Upper lobe of left lung (tissue), 6 donors: ENCODE results near the gene PCDHGC5. TPM values are rescaled to one million over a fixed set of nuclear protein-coding genes. Genes with fewer than 3 reads are reported as not detected.

ENCODE experiments used
- ATAC-seq, 2 donors: fragments of 200-7000 bp; cut with Tn5 transposase; one replicate each; pipeline ENCODE4 v1.9.1; 2022; ENCODE audit warnings: mild to moderate bottlenecking in 2 of 2, moderate library complexity in 2 of 2; ENCODE audit not compliant: low FRiP score in 2 of 2
- DNase-seq, 2 donors: peaks; one replicate each; pipeline ENCODE4 v3.0.0-alpha.2; 2019 to 2020
- H3K27ac ChIP-seq, 4 donors: fragments of 200-600 bp; sonication (generic); one replicate each; pipeline ENCODE4 v1.5.1; 2016 to 2019
- H3K27me3 ChIP-seq, 4 donors: fragments of 200-600 bp; sonication (generic); one replicate each; pipeline ENCODE4 v1.5.1; 2017 to 2019
- H3K36me3 ChIP-seq, 4 donors: fragments of 200-600 bp; sonication (generic); one replicate each; pipeline ENCODE4 v1.5.1; 2016 to 2019
- H3K4me1 ChIP-seq, 4 donors: fragments of 200-600 bp; sonication (generic); one replicate each; pipeline ENCODE4 v1.5.1; 2018 to 2019
- H3K4me3 ChIP-seq, 4 donors: fragments of 200-600 bp; sonication (generic); one replicate each; pipeline ENCODE4 v1.5.1; 2017 to 2019; ENCODE audit warnings: mild to moderate bottlenecking in 2 of 4, moderate library complexity in 1 of 4
- H3K9me3 ChIP-seq, 4 donors: fragments of 200-600 bp; sonication (generic); one replicate each; pipeline ENCODE4 v1.5.1; 2018 to 2019
- EP300 ChIP-seq, 4 donors: sonication (generic); formaldehyde crosslinking; IDR thresholded peaks; one replicate each; pipeline ENCODE4 v1.5.1; 2017; ENCODE audit warnings: antibody characterized with exemption in 4 of 4, control low read depth in 2 of 4
- POLR2A ChIP-seq, 4 donors: fragments of 450-650 bp; IDR thresholded peaks; one replicate each; pipeline ENCODE4 v1.5.1; 2016 to 2017; ENCODE audit warnings: antibody characterized with exemption in 4 of 4, mild to moderate bottlenecking in 2 of 4
- POLR2AphosphoS5 ChIP-seq, 2 donors: sonication (generic); formaldehyde crosslinking; IDR thresholded peaks; one replicate each; pipeline ENCODE4 v1.5.1; 2017; ENCODE audit warnings: antibody characterized with exemption in 2 of 2
- WGBS, 2 donors: methylation state at CpG; one replicate each; pipeline ENCODE4 v1.1.5; 2017 to 2018; 5-methylcytosine and 5-hydroxymethylcytosine counted together
- total RNA-seq, 6 donors: library from RNA; depleted of rRNA in 4 of 6; stranded (reverse); fragments of >200 nt in 4 of 6; gene quantifications; one replicate each; pipeline versions ENCODE4 v1.1.0 to v1.2.1, GENCODE V29; 2016 to 2021
- TF ChIP-seq, protein P1 (sequence below), 6 experiments: fragments of 450-650 bp in 4 of 6; fragments of 200-600 bp in 2 of 6; sonication (generic) in 2 of 6; IDR thresholded peaks; one replicate each; pipeline ENCODE4 v1.5.1; 2016 to 2019; ENCODE audit warnings: antibody characterized with exemption in 6 of 6
- donor health status: DM: no; HTN: no; CAD: no; lungs with moderate emphysema.
- donor health status: DM: no; HTN: yes; CAD: no; lungs with severe emphysema.

PCDHGC5 gene
- total RNA-seq, 6 donors from 2014 or later, result 0.61 to 11.5 (median 1.4) TPM

DNA sequence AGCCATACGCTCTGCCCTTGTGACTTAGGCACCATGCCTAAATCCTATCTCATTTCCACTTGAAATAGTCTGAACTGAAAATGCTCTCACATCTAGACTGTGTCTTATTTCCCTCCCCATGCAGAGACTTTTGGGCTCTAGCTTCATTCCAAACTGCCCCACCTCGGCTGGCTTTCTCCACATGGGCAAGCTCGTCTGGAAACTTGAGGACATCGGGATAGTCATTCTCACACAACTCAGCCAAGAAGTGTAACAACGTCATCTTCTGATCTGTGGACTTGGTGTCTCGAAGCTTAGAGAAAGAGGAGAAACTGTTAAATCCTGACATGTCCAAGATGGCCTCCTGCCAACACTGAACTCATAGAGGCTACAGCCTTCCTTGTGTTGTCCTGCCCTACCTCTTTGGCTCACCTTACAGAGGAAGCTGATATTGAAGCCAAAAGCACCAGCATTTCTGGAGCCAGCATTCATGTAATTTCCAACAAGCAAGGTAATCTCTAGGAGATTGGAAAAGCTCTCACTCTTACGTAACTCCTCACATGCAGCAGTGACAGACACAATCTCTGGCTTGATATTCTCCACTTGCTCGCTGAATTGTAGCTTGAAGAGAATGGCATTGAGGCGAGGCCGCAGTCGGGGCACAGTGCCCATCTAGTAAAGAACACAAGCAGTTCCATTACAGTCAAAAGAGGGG, 39.6 kb downstream of the PCDHGC5 start:
- TF ChIP-seq, protein P1, sequence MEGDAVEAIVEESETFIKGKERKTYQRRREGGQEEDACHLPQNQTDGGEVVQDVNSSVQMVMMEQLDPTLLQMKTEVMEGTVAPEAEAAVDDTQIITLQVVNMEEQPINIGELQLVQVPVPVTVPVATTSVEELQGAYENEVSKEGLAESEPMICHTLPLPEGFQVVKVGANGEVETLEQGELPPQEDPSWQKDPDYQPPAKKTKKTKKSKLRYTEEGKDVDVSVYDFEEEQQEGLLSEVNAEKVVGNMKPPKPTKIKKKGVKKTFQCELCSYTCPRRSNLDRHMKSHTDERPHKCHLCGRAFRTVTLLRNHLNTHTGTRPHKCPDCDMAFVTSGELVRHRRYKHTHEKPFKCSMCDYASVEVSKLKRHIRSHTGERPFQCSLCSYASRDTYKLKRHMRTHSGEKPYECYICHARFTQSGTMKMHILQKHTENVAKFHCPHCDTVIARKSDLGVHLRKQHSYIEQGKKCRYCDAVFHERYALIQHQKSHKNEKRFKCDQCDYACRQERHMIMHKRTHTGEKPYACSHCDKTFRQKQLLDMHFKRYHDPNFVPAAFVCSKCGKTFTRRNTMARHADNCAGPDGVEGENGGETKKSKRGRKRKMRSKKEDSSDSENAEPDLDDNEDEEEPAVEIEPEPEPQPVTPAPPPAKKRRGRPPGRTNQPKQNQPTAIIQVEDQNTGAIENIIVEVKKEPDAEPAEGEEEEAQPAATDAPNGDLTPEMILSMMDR (IDR thresholded peaks at IDR 0.05), result no peak
- TF ChIP-seq POLR2AphosphoS5 (IDR thresholded peaks at IDR 0.05) (no peak), POLR2A (IDR thresholded peaks at IDR 0.05) (no peak), EP300 (IDR thresholded peaks at IDR 0.05) (no peak)
- no peak overlapping the region for H3K4me3 ChIP-seq
- peaks cover 15 to 26% (median 17%) of the 10 kb centered on the region in 4 donors for H3K4me1 ChIP-seq
- H3K27ac ChIP-seq, result peak overlapping the region; percentile 52 to 76 (median 67)
- peak in 1 of 2 donors; percentile 80 for ATAC-seq
- no peak for DNase-seq
- H3K36me3 ChIP-seq, result peaks cover 9 to 68% (median 43%) of the 10 kb centered on the region in 4 donors
- no peaks in the 10 kb centered on the region for H3K9me3 ChIP-seq
- no peaks in the 10 kb centered on the region for H3K27me3 ChIP-seq
- WGBS, 2 donors, result 71 to 83% methylated on average over 9 to 11 of the region's 11 CpGs

- TF ChIP-seq EP300 (IDR thresholded peaks at IDR 0.05) (no peak), POLR2A (IDR thresholded peaks at IDR 0.05) (no peak), POLR2AphosphoS5 (IDR thresholded peaks at IDR 0.05) (peak in 1 of 2 donors; percentile 21)
- TF ChIP-seq, protein P1 (IDR thresholded peaks at IDR 0.05), result no peak
- peak overlapping the region; percentile 52 to 76 (median 67) for H3K27ac ChIP-seq
- DNase-seq, result no peak
- peak in 1 of 2 donors; percentile 40 for ATAC-seq
- H3K27me3 ChIP-seq, result no peaks in the 10 kb centered on the region
- no peak overlapping the region for H3K4me3 ChIP-seq
- peaks cover 9 to 68% (median 43%) of the 10 kb centered on the region in 4 donors for H3K36me3 ChIP-seq
- 87 to 89% methylated on average over 5 of the region's 5 CpGs for WGBS, 2 donors
- H3K4me1 ChIP-seq, result peaks cover 12 to 23% (median 16%) of the 10 kb centered on the region in 4 donors
- no peaks in the 10 kb centered on the region for H3K9me3 ChIP-seq
Measured at GRCh38 chr5:141529002-141529401, 40.1 kb downstream of the PCDHGC5 start.

- Histone ChIP-seq H3K4me1 (peaks cover 3 to 15% (median 11%) of the 10 kb centered on the region in 4 donors), H3K27me3 (no peaks in the 10 kb centered on the region), H3K27ac (peak overlapping the region; percentile 52 to 76 (median 67)), H3K36me3 (peaks cover 9 to 71% (median 41%) of the 10 kb centered on the region in 4 donors), H3K9me3 (no peaks in the 10 kb centered on the region), H3K4me3 (no peak overlapping the region)
- DNase-seq (no peak), ATAC-seq (no peak)
- WGBS, 2 donors, result 86 to 88% methylated on average over 7 of the region's 7 CpGs
- TF ChIP-seq POLR2AphosphoS5 (IDR thresholded peaks at IDR 0.05), result no peak
- TF ChIP-seq, protein P1 (IDR thresholded peaks at IDR 0.05), result no peak
- TF ChIP-seq EP300 (IDR thresholded peaks at IDR 0.05), result no peak
- no peak for TF ChIP-seq POLR2A (IDR thresholded peaks at IDR 0.05)
Measured at GRCh38 chr5:141529873-141530272, 41.0 kb downstream of the PCDHGC5 start.

GRCh38 chr5:141532726-141533125, 43.8 kb downstream of the PCDHGC5 start:
- TF ChIP-seq EP300 (IDR thresholded peaks at IDR 0.05) (no peak), POLR2AphosphoS5 (IDR thresholded peaks at IDR 0.05) (no peak), POLR2A (IDR thresholded peaks at IDR 0.05) (no peak)
- TF ChIP-seq, protein P1 (IDR thresholded peaks at IDR 0.05), result no peak
- no peaks in the 10 kb centered on the region for H3K9me3 ChIP-seq
- H3K27me3 ChIP-seq, result no peaks in the 10 kb centered on the region
- ATAC-seq (no peak), DNase-seq (no peak)
- WGBS, 2 donors, result 92 to 100% methylated on average over 1 of the region's 1 CpG
- H3K4me1 ChIP-seq, result peaks cover 0 to 10% (median 4%) of the 10 kb centered on the region in 4 donors
- H3K4me3 ChIP-seq, result no peak overlapping the region
- no peak overlapping the region for H3K27ac ChIP-seq
- peaks cover 3 to 64% (median 28%) of the 10 kb centered on the region in 4 donors for H3K36me3 ChIP-seq
